ENCODE measurements around the gene CCT3. TPM values are rescaled to one million over a fixed set of nuclear protein-coding genes. Genes with fewer than 3 reads are reported as not detected.

Gene CCT3
- total RNA-seq (2021; ENCODE audit: unreplicated experiment): 619 TPM
- polyA plus RNA-seq (2012): 424 and 502 TPM in 2 replicates
- Bru-seq, nascent RNA: percentile 93 among the genes with signal in this experiment
- percentile 97 among the genes with signal in this experiment for BruChase-seq, experiment 1, labeled RNA remaining after a 6-hour chase
- BruChase-seq, experiment 2, labeled RNA remaining after a 2-hour chase: percentile 94 among the genes with signal in this experiment
- long read RNA-seq, transcript CCT3-201 (14 exons, 2,150 nt): major isoform, 1,491 of 1,799 reads
- long read RNA-seq, transcript CCT3-204 (12 exons, 1,815 nt): minor isoform, 17 of 1,799 reads
- long read RNA-seq, partial matches to known transcripts: 206 of 1,799 reads
- long read RNA-seq, other reads (novel, unspliced or antisense): 84 of 1,799 reads

DNA sequence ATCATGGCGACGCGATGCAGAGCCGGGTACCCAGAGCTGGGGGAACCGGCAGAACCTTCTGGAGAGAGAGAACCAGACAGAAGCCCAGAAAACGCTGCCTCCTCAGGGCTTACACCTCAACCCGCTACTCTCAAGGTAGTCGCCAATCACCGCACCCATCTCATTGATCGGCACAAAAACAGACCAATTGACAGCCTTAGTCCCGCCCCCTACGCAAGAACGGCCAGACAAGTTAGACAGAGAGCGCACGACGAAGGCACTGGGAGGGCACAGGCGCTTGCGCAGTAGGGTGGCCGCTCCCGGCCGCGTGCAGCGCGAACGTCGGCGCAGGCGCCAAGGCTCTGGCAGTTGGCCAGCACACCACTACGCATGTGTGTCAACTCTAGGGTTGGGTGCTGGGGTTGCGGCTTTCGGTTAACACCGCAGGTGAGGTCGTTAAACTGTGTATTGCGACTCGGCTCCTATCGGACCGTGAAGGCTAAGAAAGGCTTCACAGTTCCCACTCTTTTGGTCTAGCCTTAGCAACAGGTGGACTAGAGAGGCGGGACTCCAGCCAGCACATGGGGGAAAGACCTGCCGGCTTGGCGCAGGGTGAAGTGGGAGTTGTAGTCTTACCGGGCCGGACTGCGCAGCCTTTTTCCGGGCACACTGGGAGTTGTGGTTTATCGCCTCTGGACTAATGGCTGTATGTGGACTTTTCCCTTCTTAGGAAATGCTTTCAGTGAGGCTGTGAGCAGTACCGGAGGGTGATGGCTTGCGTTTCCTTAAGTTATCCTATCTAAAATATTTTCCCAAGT, at the start of gene CCT3, which contains the start of gene TSACC:
Gene CCT3, minus strand, starts transcription at position 113 of the 797 bp plus-strand sequence. Its CDS starts 108 bp downstream, at position 5.
Gene TSACC, plus strand, starts transcription at position 347 of the 797 bp plus-strand sequence. CDS start 1,232 bp downstream, outside the sequence.
- Histone ChIP-seq H3K4me3 (replicated peaks in 1 of 2; ENCODE audit: low read depth in 1 of 2, low read length in 2 of 2) (peak within 1 kb of the TSS; percentile 75 to 98), H2AFZ (ENCODE audit: low read depth, low read length, poor library complexity, severe bottlenecking) (no peak within 1 kb of the TSS), H3K4me2 (ENCODE audit: low read length) (peak within 1 kb of the TSS; percentile 86), H3K36me3 (ENCODE audit: control insufficient read depth in 1 of 2, insufficient read depth in 2 of 2, low read length in 2 of 2) (peaks cover 26 to 32% of the 10 kb centered on the region in 2 experiments), H3K27ac (ENCODE audit: low read depth, low read length) (peak within 1 kb of the TSS; percentile 78), H3K4me1 (ENCODE audit: control insufficient read depth in 1 of 2, insufficient read depth in 2 of 2, low read length in 2 of 2) (peaks cover 7 to 22% of the 10 kb centered on the region in 2 experiments), H3K9ac (ENCODE audit: low read length) (peak within 1 kb of the TSS; percentile 91), H3K9me3 (ENCODE audit: control insufficient read depth in 1 of 2, insufficient read depth in 1 of 2, low read depth in 1 of 2, low read length in 2 of 2) (no peaks in the 10 kb centered on the region), H4K20me1 (ENCODE audit: insufficient read depth) (peaks cover 23% of the 10 kb centered on the region; the same call in 1 of the 2 replicates), H3K9me2 (ENCODE audit: insufficient read depth) (no peaks in the 10 kb centered on the region), H3K79me2 (ENCODE audit: insufficient read depth, low read length) (peaks cover 48% of the 10 kb centered on the region), H3K27me3 (ENCODE audit: insufficient read depth, low read length) (no peaks in the 10 kb centered on the region)
- POLR2A ChIA-PET: interaction anchor here (0.7 to 1.3 kb wide), 2 partner anchors 16 to 22 kb away, joined by 3 read pairs; no protein-coding TSS in a partner anchor
- BruUV-seq (replicated peaks): no TSS peak
- intact Hi-C loops (cut with micrococcal nuclease): loop anchor here (2.0 kb wide), 2 partner anchors 18 to 56 kb away; partner anchors contain the start of gene SMG5
- TF ChIP-seq POLR2A (IDR thresholded peaks at IDR 0.05; ENCODE audit: borderline replicate concordance, extremely low read depth, insufficient read depth, insufficient read length): peak; percentile 93
- TF ChIP-seq SP1 (IDR thresholded peaks at IDR 0.05; ENCODE audit: low read depth): peak; percentile 100
- peak; percentile 92 for TF ChIP-seq MAX (IDR thresholded peaks at IDR 0.05)
- TF ChIP-seq YY1 (IDR thresholded peaks at IDR 0.05; ENCODE audit: extremely low read depth, insufficient replicate concordance, low read depth, low read length): peak; percentile 84
- TF ChIP-seq RAD21 (IDR thresholded peaks at IDR 0.05; ENCODE audit: low read depth): no peak
- no peak for TF ChIP-seq EZH2 (IDR thresholded peaks at IDR 0.05)
- TF ChIP-seq POLR2AphosphoS5 (IDR thresholded peaks at IDR 0.05; ENCODE audit: low read depth, low read length): peak; percentile 98
- 0 out of 2 replicates have a peak, but pooled peaks have one; percentile 51 for TF ChIP-seq SIN3A (IDR thresholded peaks at IDR 0.05; ENCODE audit: low read depth)
- CTCF ChIA-PET: interaction anchor here (0.9 kb wide), 1 partner anchor 19 kb away, joined by 4 read pairs; no protein-coding TSS in a partner anchor
- ATAC-seq: peak; percentile 92
- DNase-seq (ENCODE audit: low read depth, low spot score): peak; percentile 100
- RAD21 ChIA-PET (ENCODE audit: low non-redundant PET in 1 of 2, low total read pairs in 2 of 2, uncharacterized antibody in 2 of 2, unreplicated experiment in 2 of 2): no interaction called here

Measured in HCT116 (cell line).